Liver (tissue), 9 donors: Measurements from ENCODE around the gene SNX1. TPM values are rescaled to one million over a fixed set of nuclear protein-coding genes. Genes with fewer than 3 reads are reported as not detected.

Experiments
- DNase-seq: peaks from one replicate; pipeline ENCODE4 v3.0.0-alpha.2; 2017; ENCODE audit warnings: low spot score
- H3K27ac ChIP-seq, 2 donors: one replicate each; pipeline ENCODE4 v1.7.0; 2013; ENCODE audit warnings: inconsistent platforms in 2 of 2, low read length in 2 of 2, control low read depth in 1 of 2, low read depth in 1 of 2, mild to moderate bottlenecking in 1 of 2
- H3K27me3 ChIP-seq, 4 donors: one replicate each; pipeline versions ENCODE4 v1.6.1 to v1.7.0; 2013; ENCODE audit warnings: low read length in 3 of 4, inconsistent platforms in 1 of 4, mild to moderate bottlenecking in 1 of 4, moderate library complexity in 1 of 4; ENCODE audit not compliant: control insufficient read depth in 4 of 4, insufficient read depth in 4 of 4
- H3K36me3 ChIP-seq, 4 donors: one replicate each; pipeline versions ENCODE4 v1.6.1 to v1.7.0; 2013; ENCODE audit warnings: low read length in 3 of 4, mild to moderate bottlenecking in 3 of 4, low read depth in 1 of 4, moderate library complexity in 1 of 4; ENCODE audit not compliant: control insufficient read depth in 4 of 4, insufficient read depth in 3 of 4
- H3K4me1 ChIP-seq, 4 donors: one replicate each; pipeline versions ENCODE4 v1.6.1 to v1.7.0; 2013; ENCODE audit warnings: low read length in 3 of 4, mild to moderate bottlenecking in 3 of 4, moderate library complexity in 1 of 4; ENCODE audit not compliant: control insufficient read depth in 4 of 4, insufficient read depth in 4 of 4
- H3K4me3 ChIP-seq, 3 donors: one replicate each; pipeline versions ENCODE4 v1.6.1 to v1.7.0; 2013; ENCODE audit warnings: low read length in 3 of 3, control low read depth in 1 of 3, low read depth in 1 of 3, mild to moderate bottlenecking in 1 of 3
- H3K9ac ChIP-seq, 2 donors: one replicate each; pipeline ENCODE4 v1.7.0; 2013; ENCODE audit warnings: low read length in 2 of 2, mild to moderate bottlenecking in 2 of 2, moderate library complexity in 2 of 2, control low read depth in 1 of 2, low read depth in 1 of 2
- H3K9me3 ChIP-seq, 4 donors: one replicate each; pipeline versions ENCODE4 v1.6.1 to v1.7.0; 2013; ENCODE audit warnings: low read length in 3 of 4; ENCODE audit not compliant: control insufficient read depth in 4 of 4
- CTCF ChIP-seq: fragments of 150-350 bp; IDR thresholded peaks from 2 replicates; pipeline ENCODE4 v1.5.1; 2017; ENCODE audit warnings: improper control_type of control experiment, low read depth, low read length; ENCODE audit not compliant: missing input control
- EGR1 ChIP-seq, 2 donors: IDR thresholded peaks; 2 replicates each; pipeline ENCODE4 v1.6.1; 2016 to 2018; ENCODE audit warnings: antibody characterized with exemption in 2 of 2, low read depth in 2 of 2
- FOXA2 ChIP-seq: IDR thresholded peaks from 2 replicates; pipeline ENCODE4 v1.6.1; 2016; ENCODE audit warnings: antibody characterized with exemption
- GABPA ChIP-seq, 2 donors: IDR thresholded peaks in 1 of 2; conservative IDR thresholded peaks in 1 of 2; 2 replicates each; pipeline ENCODE4 v1.6.1; 2016; ENCODE audit warnings: antibody characterized with exemption in 2 of 2, mild to moderate bottlenecking in 1 of 2, moderate library complexity in 1 of 2
- JUND ChIP-seq, 2 donors: IDR thresholded peaks; 2 replicates each; pipeline ENCODE4 v1.6.1; 2016; ENCODE audit warnings: antibody characterized with exemption in 2 of 2
- NR2F2 ChIP-seq: IDR thresholded peaks from 2 replicates; pipeline ENCODE4 v1.6.1; 2016; ENCODE audit warnings: antibody characterized with exemption
- RAD21 ChIP-seq, 2 donors: IDR thresholded peaks; 2 replicates each; pipeline ENCODE4 v1.6.1; 2016; ENCODE audit warnings: antibody characterized with exemption in 2 of 2, mild to moderate bottlenecking in 2 of 2
- REST ChIP-seq: IDR thresholded peaks from 2 replicates; pipeline ENCODE4 v1.6.1; 2016; ENCODE audit warnings: antibody characterized with exemption, mild to moderate bottlenecking
- RXRA ChIP-seq, 2 donors: IDR thresholded peaks; 2 replicates each; pipeline ENCODE4 v1.6.1; 2017 to 2018; ENCODE audit warnings: antibody characterized with exemption in 2 of 2, mild to moderate bottlenecking in 1 of 2
- TAF1 ChIP-seq: conservative IDR thresholded peaks from 2 replicates; pipeline ENCODE4 v1.6.1; 2016; ENCODE audit warnings: antibody characterized with exemption, mild to moderate bottlenecking
- YY1 ChIP-seq: IDR thresholded peaks from 2 replicates; pipeline ENCODE4 v1.6.1; 2016; ENCODE audit warnings: antibody characterized with exemption, mild to moderate bottlenecking
- WGBS: extraction: QIAGEN DNeasy Blood & Tissue Kit; methylation state at CpG from one replicate; pipeline ENCODE4 v1.1.7; 2013; 5-methylcytosine and 5-hydroxymethylcytosine counted together
- polyA plus RNA-seq, 2 donors: library from polyadenylated mRNA; stranded (reverse) in 1 of 2; unstranded in 1 of 2; fragments of 200-250 nt in 1 of 2; fragments of >200 nt in 1 of 2; fragmentation: Nextera tagmentation in 1 of 2; extraction: Ambion mirVana in 1 of 2; gene quantifications; one replicate each; pipeline versions ENCODE4 v1.2.1 to v1.2.3, GENCODE V29; 2013 to 2015
- total RNA-seq, 2 donors: library from RNA; depleted of rRNA; stranded (reverse); fragments of >200 nt; gene quantifications; one replicate each; pipeline ENCODE4 v1.2.3, GENCODE V29; 2014
- donor health status: healthy.
- donor health status: healthy.
- donor health status: healthy.
- donor health status: healthy.
- donor health status: healthy.

The SNX1 gene
- total and polyA plus RNA-seq, 4 donors: 40.0 to 67.4 (median 45.0) TPM

GRCh38 chr15:64046421-64047153, 49.2 kb upstream of the SNX1 start, which contains the start of gene DAPK2:
Gene DAPK2 (minus strand): TSS chr15:64046485. CDS start chr15:64040261, 6,224 bp downstream.
- Histone ChIP-seq H3K9me3 (no peaks in the 10 kb centered on the region), H3K27me3 (no peaks in the 10 kb centered on the region), H3K4me1 (peaks cover 8 to 21% (median 14%) of the 10 kb centered on the region in 4 donors), H3K27ac (no peak within 1 kb of the TSS), H3K9ac (peak within 1 kb of the TSS in 1 of 2 donors; percentile 33), H3K36me3 (no peaks in the 10 kb centered on the region), H3K4me3 (peak within 1 kb of the TSS; percentile 19 to 68 (median 45))
- DNase-seq: peak; percentile 70
- TF ChIP-seq NR2F2: no peak
- no peak for TF ChIP-seq FOXA2
- no peak for TF ChIP-seq YY1
- peak; percentile 65 to 72 for TF ChIP-seq RAD21 (IDR thresholded peaks at IDR 0.05)
- peak; percentile 77 for TF ChIP-seq CTCF
- TF ChIP-seq GABPA (IDR thresholded peaks at IDR 0.05 in 1 of 2, conservative IDR thresholded peaks at IDR 0.05 in 1 of 2): no peak
- TF ChIP-seq JUND (IDR thresholded peaks at IDR 0.05): no peak
- 9% methylated on average over 50 of the region's 50 CpGs for WGBS

GRCh38 chr15:64048781-64049460, 46.9 kb upstream of the SNX1 start:
- H3K36me3 ChIP-seq: no peaks in the 10 kb centered on the region
- DNase-seq: no peak
- no peak overlapping the region for H3K9ac ChIP-seq
- H3K27me3 ChIP-seq: no peaks in the 10 kb centered on the region
- no peak overlapping the region for H3K27ac ChIP-seq
- peaks cover 8 to 21% (median 14%) of the 10 kb centered on the region in 4 donors for H3K4me1 ChIP-seq
- no peaks in the 10 kb centered on the region for H3K9me3 ChIP-seq
- WGBS: 94% methylated on average over 1 of the region's 1 CpG
- no peak overlapping the region for H3K4me3 ChIP-seq
- TF ChIP-seq EGR1 (IDR thresholded peaks at IDR 0.05; ENCODE audit: low read depth in 2 of 2): no peak
- TF ChIP-seq NR2F2: no peak
- no peak for TF ChIP-seq TAF1
- no peak for TF ChIP-seq RXRA (IDR thresholded peaks at IDR 0.05)
- TF ChIP-seq REST: no peak
- TF ChIP-seq CTCF: no peak
- no peak for TF ChIP-seq JUND (IDR thresholded peaks at IDR 0.05)
